HFFc6 (cell line): ENCODE results near the gene HBS1L. TPM values are rescaled to one million over a fixed set of nuclear protein-coding genes. Genes with fewer than 3 reads are reported as not detected.

ENCODE experiments used
- DNase-seq: peaks from one replicate; pipeline ENCODE4 v3.0.0-alpha.2; 2018
- H3K27ac Mint-ChIP-seq: 2 replicates; pipeline ENCODE4 v1.8.0; 2020; ENCODE audit warnings: mild to moderate bottlenecking, mixed read lengths
- H3K27me3 Mint-ChIP-seq: 2 replicates; pipeline ENCODE4 v1.8.0; 2021; ENCODE audit warnings: mild to moderate bottlenecking, moderate library complexity, mixed read lengths; ENCODE audit not compliant: insufficient read depth
- H3K36me3 Mint-ChIP-seq: 2 replicates; pipeline ENCODE4 v1.8.0; 2021; ENCODE audit warnings: low read depth, mixed read lengths
- H3K4me1 Mint-ChIP-seq: 2 replicates; pipeline ENCODE4 v1.8.0; 2020; ENCODE audit warnings: low read depth, mixed read lengths
- H3K4me3 Mint-ChIP-seq: 2 replicates; pipeline ENCODE4 v1.8.0; 2020; ENCODE audit warnings: mild to moderate bottlenecking, moderate library complexity, mixed read lengths
- H3K9me3 Mint-ChIP-seq: 2 replicates; pipeline ENCODE4 v1.8.0; 2020; ENCODE audit warnings: mild to moderate bottlenecking, mixed read lengths
- total RNA-seq, 6 experiments: library from RNA; stranded (reverse); fragmentation: NEBNext Ultra II Directional; extraction: Animal tissue kit (Norgen Biotek cat#: 25700); gene quantifications; 2 replicates in 1 of 6; 3 replicates in 5 of 6; pipeline ENCODE4 v1.2.3, GENCODE V29; 2021
- TF ChIP-seq, protein P1 (sequence below): fragments of 200-600 bp; sonication (generic); IDR thresholded peaks from 2 replicates; pipeline ENCODE4 v1.5.0; 2021; ENCODE audit warnings: antibody characterized with exemption, mild to moderate bottlenecking

Gene HBS1L
- total RNA-seq, 6 experiments from 2014 or later, result 100 to 123 (median 107) TPM

DNA sequence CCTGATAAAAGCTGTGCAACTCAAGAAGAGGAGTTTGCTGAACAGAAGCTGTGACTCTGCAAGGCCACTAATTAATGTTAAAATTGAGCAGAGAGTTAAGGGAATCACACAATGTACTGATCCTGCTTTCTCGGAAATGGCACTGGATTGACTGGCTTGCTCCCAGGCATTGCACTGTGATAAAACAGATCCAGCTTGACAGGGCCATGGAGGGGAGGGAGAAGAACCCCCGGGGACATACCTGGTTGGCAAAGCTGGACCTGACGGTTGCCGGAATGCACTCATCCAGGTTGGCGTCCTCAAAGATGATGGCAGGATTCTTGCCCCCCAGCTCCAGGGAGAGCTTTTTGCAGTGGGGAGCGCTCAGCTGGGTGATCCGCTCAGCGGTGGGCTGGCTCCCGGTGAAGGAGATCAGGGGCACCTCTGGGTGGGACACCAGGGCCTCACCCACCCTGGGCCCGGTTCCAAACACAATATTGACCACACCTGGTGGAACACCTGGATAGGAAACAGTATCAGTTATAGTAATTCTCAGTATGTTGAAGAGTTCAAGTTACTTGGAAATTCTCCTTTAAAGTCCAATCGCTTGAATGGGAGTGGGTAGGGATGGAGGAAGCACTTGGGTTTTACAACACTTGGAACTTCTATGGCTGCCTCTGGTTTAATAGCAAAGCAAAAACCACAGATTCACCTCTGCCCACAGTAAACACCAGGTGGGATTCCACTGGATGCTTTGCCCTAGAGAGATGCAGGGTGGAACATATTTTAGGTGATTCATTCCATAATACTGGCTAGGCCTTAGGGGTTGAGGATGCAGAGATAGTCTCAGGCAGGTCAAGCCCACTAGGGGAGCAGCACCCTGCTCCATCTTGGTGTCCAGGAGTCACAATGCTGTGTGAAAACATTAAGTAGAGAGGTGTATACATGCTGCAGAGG, 121.8 kb downstream of the HBS1L start:
- no peak for DNase-seq
- Mint-ChIP-seq H3K9me3 (no peaks in the 10 kb centered on the region), H3K27ac (no peak overlapping the region), H3K4me3 (no peak overlapping the region), H3K36me3 (no peaks in the 10 kb centered on the region), H3K4me1 (peaks cover 54% of the 10 kb centered on the region), H3K27me3 (peaks cover 2% of the 10 kb centered on the region)
- TF ChIP-seq, protein P1, sequence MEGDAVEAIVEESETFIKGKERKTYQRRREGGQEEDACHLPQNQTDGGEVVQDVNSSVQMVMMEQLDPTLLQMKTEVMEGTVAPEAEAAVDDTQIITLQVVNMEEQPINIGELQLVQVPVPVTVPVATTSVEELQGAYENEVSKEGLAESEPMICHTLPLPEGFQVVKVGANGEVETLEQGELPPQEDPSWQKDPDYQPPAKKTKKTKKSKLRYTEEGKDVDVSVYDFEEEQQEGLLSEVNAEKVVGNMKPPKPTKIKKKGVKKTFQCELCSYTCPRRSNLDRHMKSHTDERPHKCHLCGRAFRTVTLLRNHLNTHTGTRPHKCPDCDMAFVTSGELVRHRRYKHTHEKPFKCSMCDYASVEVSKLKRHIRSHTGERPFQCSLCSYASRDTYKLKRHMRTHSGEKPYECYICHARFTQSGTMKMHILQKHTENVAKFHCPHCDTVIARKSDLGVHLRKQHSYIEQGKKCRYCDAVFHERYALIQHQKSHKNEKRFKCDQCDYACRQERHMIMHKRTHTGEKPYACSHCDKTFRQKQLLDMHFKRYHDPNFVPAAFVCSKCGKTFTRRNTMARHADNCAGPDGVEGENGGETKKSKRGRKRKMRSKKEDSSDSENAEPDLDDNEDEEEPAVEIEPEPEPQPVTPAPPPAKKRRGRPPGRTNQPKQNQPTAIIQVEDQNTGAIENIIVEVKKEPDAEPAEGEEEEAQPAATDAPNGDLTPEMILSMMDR, result no peak

DNA sequence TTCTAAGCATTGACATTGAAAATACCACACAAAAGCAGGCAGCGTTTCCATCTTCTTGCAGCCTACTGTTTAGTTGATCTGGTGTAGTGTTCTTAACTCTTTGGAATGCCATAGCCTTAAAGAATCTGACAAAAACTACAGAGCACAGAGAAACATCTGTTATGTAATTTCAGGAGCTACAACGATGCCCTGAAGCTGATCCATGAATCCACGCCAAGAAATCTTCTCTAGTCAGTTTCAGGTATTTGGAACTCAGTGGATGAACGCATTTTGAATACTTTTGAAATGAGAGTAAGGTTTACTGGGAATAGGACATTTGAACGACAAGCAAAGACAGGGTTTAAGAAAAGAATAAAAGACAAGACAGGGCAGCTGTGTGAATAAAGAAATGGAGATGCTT, 122.5 kb downstream of the HBS1L start:
- no peaks in the 10 kb centered on the region for H3K9me3 Mint-ChIP-seq
- H3K36me3 Mint-ChIP-seq, result no peaks in the 10 kb centered on the region
- peak; percentile 5 for DNase-seq
- TF ChIP-seq, protein P1, result no peak
- H3K4me3 Mint-ChIP-seq, result no peak overlapping the region
- H3K27me3 Mint-ChIP-seq, result peaks cover 2% of the 10 kb centered on the region
- H3K4me1 Mint-ChIP-seq, result peaks cover 47% of the 10 kb centered on the region
- H3K27ac Mint-ChIP-seq, result no peak overlapping the region

DNA sequence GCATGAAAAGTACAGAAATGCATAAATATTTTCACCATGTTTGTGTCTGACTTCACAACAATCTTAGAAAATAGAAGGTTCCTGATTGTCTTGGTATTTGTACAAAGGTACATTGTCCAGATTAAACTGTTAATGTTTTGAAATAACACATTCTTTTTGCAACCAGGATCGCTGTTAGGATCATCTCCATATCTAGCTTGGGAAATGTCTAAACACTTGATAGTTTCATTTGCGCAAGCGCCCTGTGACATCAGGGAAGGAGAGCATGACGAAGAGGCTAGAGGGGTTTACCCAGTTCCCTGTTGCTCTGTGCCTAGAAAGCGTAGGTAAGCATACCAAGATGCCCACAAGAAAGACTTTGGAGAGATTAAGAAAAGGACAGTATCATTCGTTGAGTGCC, 124.2 kb downstream of the HBS1L start:
- Mint-ChIP-seq H3K4me1 (peaks cover 37% of the 10 kb centered on the region), H3K4me3 (no peak overlapping the region), H3K9me3 (no peaks in the 10 kb centered on the region), H3K36me3 (no peaks in the 10 kb centered on the region), H3K27ac (no peak overlapping the region), H3K27me3 (no peaks in the 10 kb centered on the region; the same call in none of the 2 replicates)
- TF ChIP-seq, protein P1, result no peak
- DNase-seq, result no peak

DNA sequence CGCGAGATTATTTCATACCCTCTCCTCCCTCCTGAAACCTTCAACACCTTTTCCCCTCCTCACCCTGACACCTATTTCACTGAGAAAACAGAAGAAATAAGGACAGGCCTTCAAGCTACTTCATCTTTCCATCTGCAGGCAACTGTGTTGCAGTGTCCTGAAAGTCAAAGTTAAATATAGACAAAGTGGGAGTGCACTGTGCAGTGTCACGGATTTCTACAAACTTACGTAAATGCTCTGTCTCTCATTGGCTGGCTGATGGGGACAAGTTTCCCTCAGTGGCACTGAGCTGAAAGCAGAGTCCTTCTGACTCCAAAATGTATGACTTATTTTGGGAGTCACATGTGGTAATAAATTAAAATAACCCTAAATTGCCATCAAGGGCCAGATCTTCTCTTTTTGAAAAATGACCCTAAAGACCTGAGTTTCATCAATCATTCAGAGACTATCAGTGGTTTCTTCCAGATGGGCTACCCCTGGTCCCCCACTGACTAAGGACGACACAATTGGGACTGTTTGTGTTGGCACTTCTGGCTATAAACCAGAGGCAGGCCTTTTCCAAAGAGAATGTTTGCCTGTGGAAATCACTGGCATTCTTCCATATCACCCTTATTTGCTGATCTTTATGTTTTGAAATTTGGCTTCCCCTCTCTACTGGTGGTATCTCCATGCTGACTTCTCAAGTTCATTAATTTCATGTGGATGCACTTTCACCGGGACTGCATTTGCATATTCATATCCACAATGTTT, 126.3 kb downstream of the HBS1L start:
- DNase-seq, result no peak
- no peaks in the 10 kb centered on the region for H3K9me3 Mint-ChIP-seq

DNA sequence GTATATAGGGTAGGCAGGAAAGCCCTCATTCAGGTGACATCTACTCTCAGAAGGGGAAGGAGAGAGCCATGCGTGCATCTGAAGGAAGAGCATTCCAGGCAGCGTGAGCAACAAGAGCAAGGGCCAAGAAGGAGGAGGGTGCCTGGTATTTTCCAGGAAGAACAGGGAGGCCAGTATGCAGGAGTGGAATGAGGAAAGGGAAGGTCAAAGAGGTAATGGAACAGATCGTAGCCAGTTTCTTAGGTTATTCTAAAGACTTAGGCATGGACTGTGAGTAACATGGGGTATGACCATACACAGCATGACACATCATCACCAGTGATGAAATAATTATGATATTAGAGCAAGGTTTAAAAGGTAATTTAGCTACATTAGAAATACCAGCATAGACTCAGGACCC, 128.8 kb downstream of the HBS1L start:
- H3K4me3 Mint-ChIP-seq, result no peak overlapping the region
- TF ChIP-seq, protein P1, result no peak
- H3K9me3 Mint-ChIP-seq, result no peaks in the 10 kb centered on the region
- H3K36me3 Mint-ChIP-seq, result no peaks in the 10 kb centered on the region
- peaks cover 3% of the 10 kb centered on the region for H3K27me3 Mint-ChIP-seq
- peaks cover 16% of the 10 kb centered on the region for H3K4me1 Mint-ChIP-seq
- peak; percentile 63 for DNase-seq
- peak overlapping the region; percentile 54 for H3K27ac Mint-ChIP-seq

More for the DNA sequence above, 126.3 kb downstream of the HBS1L start:
- H3K36me3 Mint-ChIP-seq, result no peaks in the 10 kb centered on the region
- peaks cover 25% of the 10 kb centered on the region for H3K4me1 Mint-ChIP-seq
- no peak overlapping the region for H3K4me3 Mint-ChIP-seq
- TF ChIP-seq, protein P1, result no peak
- H3K27me3 Mint-ChIP-seq, result no peaks in the 10 kb centered on the region; the same call in 1 of the 2 replicates
- no peak overlapping the region for H3K27ac Mint-ChIP-seq
